Neutrophil (primary cell): ENCODE results near the gene CACNA1E.

ENCODE experiments used
- H3K27ac ChIP-seq: fragments of 200-600 bp; sonication (generic); 2 replicates; pipeline ENCODE4 v1.5.1; 2016; ENCODE audit warnings: mild to moderate bottlenecking, moderate library complexity
- H3K27me3 ChIP-seq: fragments of 200-600 bp; sonication (generic); 2 replicates; pipeline ENCODE4 v1.6.0; 2016; ENCODE audit warnings: mild to moderate bottlenecking
- H3K36me3 ChIP-seq: fragments of 200-600 bp; sonication (generic); 2 replicates; pipeline ENCODE4 v1.5.1; 2017
- H3K4me1 ChIP-seq, 2 experiments: fragments of 200-600 bp in 1 of 2; sonication (generic) in 1 of 2; 1 replicate in 1 of 2; 2 replicates in 1 of 2; pipeline versions ENCODE4 v1.5.1 to v1.6.1; 2013 to 2016; ENCODE audit warnings: low read depth in 1 of 2, low read length in 1 of 2, mild to moderate bottlenecking in 1 of 2, moderate library complexity in 1 of 2; ENCODE audit not compliant: control insufficient read depth in 1 of 2, insufficient read depth in 1 of 2
- H3K4me3 ChIP-seq, 2 experiments: fragments of 200-600 bp in 1 of 2; sonication (generic) in 1 of 2; 1 replicate in 1 of 2; 2 replicates in 1 of 2; pipeline ENCODE4 v1.5.1; 2013 to 2016; ENCODE audit warnings: low read depth in 1 of 2, low read length in 1 of 2, mild to moderate bottlenecking in 1 of 2, moderate library complexity in 1 of 2
- H3K9me3 ChIP-seq: fragments of 200-600 bp; sonication (generic); 2 replicates; pipeline ENCODE4 v1.5.1; 2016
- TF ChIP-seq, protein P1 (sequence below): fragments of 200-600 bp; sonication (generic); IDR thresholded peaks from 2 replicates; pipeline ENCODE4 v1.5.1; 2016; ENCODE audit warnings: antibody characterized with exemption

The CACNA1E gene

GRCh38 chr1:181730606-181731005 lies 247.3 kb downstream of the CACNA1E start:
- Histone ChIP-seq H3K4me1 (no peaks in the 10 kb centered on the region), H3K4me3 (no peak overlapping the region), H3K9me3 (no peaks in the 10 kb centered on the region), H3K27me3 (no peaks in the 10 kb centered on the region), H3K27ac (no peak overlapping the region), H3K36me3 (no peaks in the 10 kb centered on the region)
- TF ChIP-seq, protein P1, sequence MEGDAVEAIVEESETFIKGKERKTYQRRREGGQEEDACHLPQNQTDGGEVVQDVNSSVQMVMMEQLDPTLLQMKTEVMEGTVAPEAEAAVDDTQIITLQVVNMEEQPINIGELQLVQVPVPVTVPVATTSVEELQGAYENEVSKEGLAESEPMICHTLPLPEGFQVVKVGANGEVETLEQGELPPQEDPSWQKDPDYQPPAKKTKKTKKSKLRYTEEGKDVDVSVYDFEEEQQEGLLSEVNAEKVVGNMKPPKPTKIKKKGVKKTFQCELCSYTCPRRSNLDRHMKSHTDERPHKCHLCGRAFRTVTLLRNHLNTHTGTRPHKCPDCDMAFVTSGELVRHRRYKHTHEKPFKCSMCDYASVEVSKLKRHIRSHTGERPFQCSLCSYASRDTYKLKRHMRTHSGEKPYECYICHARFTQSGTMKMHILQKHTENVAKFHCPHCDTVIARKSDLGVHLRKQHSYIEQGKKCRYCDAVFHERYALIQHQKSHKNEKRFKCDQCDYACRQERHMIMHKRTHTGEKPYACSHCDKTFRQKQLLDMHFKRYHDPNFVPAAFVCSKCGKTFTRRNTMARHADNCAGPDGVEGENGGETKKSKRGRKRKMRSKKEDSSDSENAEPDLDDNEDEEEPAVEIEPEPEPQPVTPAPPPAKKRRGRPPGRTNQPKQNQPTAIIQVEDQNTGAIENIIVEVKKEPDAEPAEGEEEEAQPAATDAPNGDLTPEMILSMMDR, result no peak

GRCh38 chr1:181732218-181732990 lies 249.1 kb downstream of the CACNA1E start:
- Histone ChIP-seq H3K27ac (no peak overlapping the region), H3K4me3 (no peak overlapping the region), H3K9me3 (no peaks in the 10 kb centered on the region)

GRCh38 chr1:181733486-181733885 lies 250.2 kb downstream of the CACNA1E start:
- TF ChIP-seq, protein P1, result no peak
- Histone ChIP-seq H3K36me3 (no peaks in the 10 kb centered on the region), H3K4me1 (no peaks in the 10 kb centered on the region), H3K9me3 (no peaks in the 10 kb centered on the region), H3K27me3 (no peaks in the 10 kb centered on the region), H3K27ac (no peak overlapping the region), H3K4me3 (no peak overlapping the region)

More at GRCh38 chr1:181732218-181732990, 249.1 kb downstream of the CACNA1E start:
- TF ChIP-seq, protein P1, result no peak
- Histone ChIP-seq H3K36me3 (no peaks in the 10 kb centered on the region), H3K27me3 (no peaks in the 10 kb centered on the region), H3K4me1 (no peaks in the 10 kb centered on the region)

GRCh38 chr1:181737056-181737455 lies 253.7 kb downstream of the CACNA1E start:
- Histone ChIP-seq H3K27ac (no peak overlapping the region), H3K4me1 (no peaks in the 10 kb centered on the region), H3K9me3 (no peaks in the 10 kb centered on the region), H3K36me3 (no peaks in the 10 kb centered on the region), H3K27me3 (no peaks in the 10 kb centered on the region), H3K4me3 (no peak overlapping the region)
- TF ChIP-seq, protein P1, result no peak

GRCh38 chr1:181739214-181739613 lies 255.9 kb downstream of the CACNA1E start:
- Histone ChIP-seq H3K4me3 (no peak overlapping the region), H3K27ac (no peak overlapping the region), H3K9me3 (no peaks in the 10 kb centered on the region), H3K27me3 (no peaks in the 10 kb centered on the region), H3K36me3 (no peaks in the 10 kb centered on the region), H3K4me1 (no peaks in the 10 kb centered on the region)
- TF ChIP-seq, protein P1, result no peak
